ENCODE measurements around the gene LYZL1. TPM values are rescaled to one million over a fixed set of nuclear protein-coding genes. Genes with fewer than 3 reads are reported as not detected.
"Not testable (repeated sequence)": the region's sequence is repeated elsewhere in the genome, so short reads cannot be mapped to it uniquely, and the experiment has no call there.

LYZL1 gene
- polyA plus RNA-seq, 1 donor from 2014 or later, result not detected

- Mint-ChIP-seq H3K9me3 (peaks cover 2 to 10% (median 5%) of the 10 kb centered on the region in 3 donors), H3K4me1 (no peaks in the 10 kb centered on the region), H3K27ac (no peak overlapping the region), H3K4me3 (no peak overlapping the region), H3K36me3 (no peaks in the 10 kb centered on the region), H3K27me3 (peaks cover 3% of the 10 kb centered on the region)
These were observed 57.6 kb downstream of the LYZL1 start for GRCh38 chr10:29346296-29347001.

DNA sequence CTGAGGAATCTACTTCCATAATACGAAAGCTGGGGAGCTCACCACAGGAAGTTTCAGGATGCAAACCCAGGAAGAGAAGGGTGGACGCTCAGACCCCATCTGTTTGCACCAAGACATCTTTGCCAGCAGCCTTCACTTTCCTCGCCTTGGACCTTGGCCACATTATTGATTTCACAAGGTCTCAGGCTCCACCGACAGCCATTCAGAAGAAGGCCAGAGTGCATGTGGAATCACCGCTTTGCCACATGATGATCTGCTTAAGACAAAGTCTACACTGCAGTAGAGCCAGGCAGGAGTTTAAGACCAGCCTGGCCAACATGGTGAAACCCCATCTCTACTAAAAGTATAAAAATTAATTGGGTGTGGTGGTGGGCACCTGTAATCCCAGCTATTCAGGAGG, 60.0 kb downstream of the LYZL1 start:
- Mint-ChIP-seq H3K9me3 (peaks cover 0 to 4% (median 2%) of the 10 kb centered on the region in 3 donors), H3K4me1 (no peaks in the 10 kb centered on the region), H3K36me3 (no peaks in the 10 kb centered on the region), H3K4me3 (no peak overlapping the region), H3K27me3 (peaks cover 2% of the 10 kb centered on the region), H3K27ac (no peak overlapping the region)

DNA sequence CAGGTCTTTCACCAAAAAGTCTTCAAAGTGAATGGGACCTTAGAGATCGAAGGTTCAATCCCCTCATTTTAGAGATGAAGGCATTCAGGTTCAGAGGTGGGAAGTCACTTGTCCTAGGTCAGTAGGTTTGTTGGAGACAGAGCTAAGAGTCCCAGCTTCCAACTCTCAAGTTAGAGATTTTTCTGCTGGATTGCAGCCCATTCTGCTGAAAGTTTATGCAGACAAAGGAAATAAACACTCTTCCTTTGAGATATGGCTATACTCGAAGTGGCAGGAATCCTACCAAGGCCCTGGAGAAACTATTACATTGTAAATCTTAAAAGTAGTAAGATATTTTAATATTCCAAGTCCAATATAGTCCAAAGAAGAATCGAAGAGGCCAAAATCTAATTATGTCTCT, 64.4 kb downstream of the LYZL1 start:
- peaks cover 2% of the 10 kb centered on the region for H3K27me3 Mint-ChIP-seq
- H3K4me3 Mint-ChIP-seq, result no peak overlapping the region
- H3K4me1 Mint-ChIP-seq, result no peaks in the 10 kb centered on the region
- no peak overlapping the region for H3K27ac Mint-ChIP-seq
- peaks cover 0 to 4% (median 2%) of the 10 kb centered on the region in 3 donors for H3K9me3 Mint-ChIP-seq
- H3K36me3 Mint-ChIP-seq, result no peaks in the 10 kb centered on the region

GRCh38 chr10:29353887-29354561, 65.2 kb downstream of the LYZL1 start:
- H3K27ac Mint-ChIP-seq, result no peak overlapping the region
- H3K4me1 Mint-ChIP-seq, result no peaks in the 10 kb centered on the region
- no peaks in the 10 kb centered on the region for H3K36me3 Mint-ChIP-seq
- H3K4me3 Mint-ChIP-seq, result no peak overlapping the region
- peaks cover 2% of the 10 kb centered on the region for H3K27me3 Mint-ChIP-seq
- H3K9me3 Mint-ChIP-seq, result peaks cover 0 to 4% (median 2%) of the 10 kb centered on the region in 3 donors

- no peaks in the 10 kb centered on the region for H3K4me1 Mint-ChIP-seq
- no peaks in the 10 kb centered on the region for H3K9me3 Mint-ChIP-seq
- no peak overlapping the region for H3K27ac Mint-ChIP-seq
- H3K36me3 Mint-ChIP-seq, result no peaks in the 10 kb centered on the region
- H3K27me3 Mint-ChIP-seq, result no peaks in the 10 kb centered on the region
- no peak overlapping the region for H3K4me3 Mint-ChIP-seq
These were observed 66.6 kb downstream of the LYZL1 start for GRCh38 chr10:29355411-29355991.

- H3K4me1 Mint-ChIP-seq, result no peaks in the 10 kb centered on the region
- H3K9me3 Mint-ChIP-seq, result no peaks in the 10 kb centered on the region
- no peaks in the 10 kb centered on the region for H3K36me3 Mint-ChIP-seq
These were observed 68.1 kb downstream of the LYZL1 start for GRCh38 chr10:29356931-29357330.

DNA sequence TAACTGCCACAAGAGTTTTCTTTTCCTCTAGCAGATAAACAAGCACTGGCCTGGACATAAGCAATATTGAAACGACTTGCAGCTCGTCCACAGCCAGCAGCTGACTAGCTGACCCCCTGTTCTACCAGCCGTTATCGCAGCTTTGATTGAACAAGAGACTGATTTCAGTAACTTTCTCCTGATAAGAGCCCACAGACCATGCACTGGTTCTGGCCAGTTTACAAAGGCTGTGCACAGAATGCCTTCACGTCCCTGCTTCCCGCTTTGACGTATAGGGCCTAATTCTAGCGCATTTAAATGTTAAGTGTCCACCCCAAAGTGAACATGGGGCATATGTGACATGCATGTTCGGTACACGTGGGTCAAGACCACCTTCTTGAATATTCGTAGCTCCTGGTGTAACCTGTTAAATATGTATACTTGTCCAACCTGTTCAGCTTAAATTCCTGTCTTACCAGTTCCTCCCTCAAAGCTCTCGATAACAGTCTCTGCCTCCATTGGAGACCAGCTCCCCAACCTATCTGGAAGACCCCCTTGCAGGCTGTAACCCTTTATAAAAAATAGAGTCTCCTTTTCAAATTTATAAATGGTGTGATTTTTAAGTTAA, 69.2 kb downstream of the LYZL1 start:
- no peak overlapping the region for H3K4me3 Mint-ChIP-seq
- H3K27me3 Mint-ChIP-seq, result no peaks in the 10 kb centered on the region
- no peak overlapping the region for H3K27ac Mint-ChIP-seq
- H3K9me3 Mint-ChIP-seq, result no peaks in the 10 kb centered on the region
- no peaks in the 10 kb centered on the region for H3K36me3 Mint-ChIP-seq
- H3K4me1 Mint-ChIP-seq, result no peaks in the 10 kb centered on the region

More at GRCh38 chr10:29356931-29357330, 68.1 kb downstream of the LYZL1 start:
- Mint-ChIP-seq H3K4me3 (no peak overlapping the region), H3K27me3 (no peaks in the 10 kb centered on the region), H3K27ac (no peak overlapping the region)

GRCh38 chr10:29360215-29360853, 71.5 kb downstream of the LYZL1 start:
- H3K4me1 Mint-ChIP-seq, H3K27me3 Mint-ChIP-seq, H3K27ac Mint-ChIP-seq, H3K9me3 Mint-ChIP-seq, H3K36me3 Mint-ChIP-seq: not testable (repeated sequence)
- peak overlapping the region in 1 of 4 donors; percentile 17 for H3K4me3 Mint-ChIP-seq
